GM18907 (cell line): ENCODE data around the gene DOP1B.
A peak's percentile ranks its signal among the peaks of the same experiment; 100 is the strongest.
"Not testable (repeated sequence)": the region's sequence is repeated elsewhere in the genome, so short reads cannot be mapped to it uniquely, and the experiment has no call there.

Experiments used
- ATAC-seq: cut with Tn5 transposase; IDR thresholded peaks from one replicate; pipeline ENCODE4 v1.9.1; 2021; ENCODE audit warnings: mild to moderate bottlenecking, moderate library complexity; ENCODE audit not compliant: unreplicated experiment

Gene DOP1B

GRCh38 chr21:36134803-36135390 is 21.7 kb upstream of the DOP1B start, which contains the start of gene CBR3:
TSS of gene CBR3 (plus strand) at chr21:36135079. CDS start at chr21:36135193, 114 bp downstream.
- no peak for ATAC-seq

- no peak for ATAC-seq
These were observed 21.1 kb upstream of the DOP1B start for GRCh38 chr21:36135391-36136102.

GRCh38 chr21:36139791-36140190 is 16.8 kb upstream of the DOP1B start:
- ATAC-seq = not testable (repeated sequence)

GRCh38 chr21:36141513-36141925 is 15.1 kb upstream of the DOP1B start:
- peak; percentile 90 for ATAC-seq

DNA sequence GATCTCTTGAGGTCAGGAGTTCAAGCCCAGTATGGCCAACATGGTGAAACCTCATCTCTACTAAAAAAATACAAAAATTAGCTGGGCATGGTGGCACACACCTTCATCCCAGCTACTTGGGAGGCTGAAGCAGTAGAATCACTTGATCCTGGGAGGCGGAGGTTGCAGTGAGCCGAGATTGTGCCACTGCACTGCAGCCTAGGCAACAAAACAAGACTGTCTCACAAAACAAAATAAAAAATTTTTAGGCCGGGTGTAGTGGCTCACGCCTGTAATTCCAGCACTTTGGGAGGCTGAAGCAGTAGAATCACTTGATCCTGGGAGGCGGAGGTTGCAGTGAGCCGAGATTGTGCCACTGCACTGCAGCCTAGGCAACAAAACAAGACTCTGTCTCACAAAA is 12.4 kb upstream of the DOP1B start:
- not testable (repeated sequence) for ATAC-seq

- ATAC-seq = no peak
These were observed 11.4 kb upstream of the DOP1B start for GRCh38 chr21:36145259-36145658.

GRCh38 chr21:36147911-36148310 is 8.7 kb upstream of the DOP1B start:
- no peak for ATAC-seq

DNA sequence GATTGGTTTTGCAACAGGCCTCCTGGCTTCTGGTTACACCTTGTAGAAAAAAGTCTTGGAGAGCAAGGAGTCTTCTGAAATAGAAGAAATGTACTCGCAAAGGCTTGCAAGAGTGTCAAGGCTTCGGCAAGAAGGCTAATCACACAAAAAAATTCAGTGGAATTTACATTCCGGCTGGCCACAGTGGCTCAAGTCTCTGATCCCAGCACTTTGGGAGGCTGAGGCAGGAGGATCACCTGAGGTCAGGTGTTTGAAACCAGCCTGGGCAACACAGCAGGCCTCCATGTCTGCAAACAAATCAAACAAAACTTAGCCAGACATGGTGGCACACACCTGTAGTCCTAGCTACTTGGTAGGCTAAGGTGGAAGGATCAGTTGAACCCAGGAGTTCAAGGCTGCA is 7.7 kb upstream of the DOP1B start:
- no peak for ATAC-seq

DNA sequence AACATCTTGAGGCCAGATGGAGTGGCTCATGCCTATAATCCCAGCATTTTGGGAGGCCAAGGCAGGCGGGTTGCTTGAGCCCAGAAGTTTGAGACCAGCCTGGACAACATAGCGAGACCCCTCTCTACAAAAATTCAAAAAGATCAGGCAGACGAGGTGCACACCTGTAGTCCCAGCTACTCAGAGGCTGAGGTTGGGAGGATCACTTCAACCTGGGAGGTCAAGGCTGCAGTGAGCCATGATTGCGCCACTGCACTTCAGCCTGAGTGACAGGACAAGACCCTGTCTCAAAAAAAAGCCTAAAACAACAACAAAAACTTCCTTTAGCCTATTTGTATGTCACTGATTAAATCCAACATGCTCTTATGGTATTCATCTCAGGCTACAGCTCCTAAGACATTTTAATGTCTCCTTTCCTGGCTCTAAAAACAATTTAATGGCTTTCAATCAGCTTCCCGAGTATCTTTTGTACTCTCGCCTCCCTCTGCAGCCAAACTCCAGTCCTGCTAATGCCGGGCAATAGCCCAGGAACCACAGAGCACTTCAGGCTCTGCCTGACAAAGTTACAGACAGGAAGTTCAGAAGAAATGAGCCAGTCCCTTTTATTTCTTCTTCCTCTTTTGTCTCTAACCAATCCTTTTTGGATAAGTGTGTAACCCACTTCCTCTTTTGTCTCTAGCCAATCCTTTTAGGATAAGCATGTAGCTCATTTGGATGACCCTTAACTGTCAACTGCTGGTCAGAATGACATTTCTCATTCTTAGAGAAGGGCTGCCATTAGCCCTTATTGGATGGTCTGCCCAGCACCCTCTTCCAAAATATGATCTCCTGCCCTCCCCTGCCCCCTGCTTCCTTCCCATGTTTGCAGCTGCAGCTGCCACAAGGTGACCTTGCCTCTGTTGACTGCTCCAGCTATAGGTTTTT is 6.6 kb upstream of the DOP1B start:
- peak; percentile 50 for ATAC-seq

DNA sequence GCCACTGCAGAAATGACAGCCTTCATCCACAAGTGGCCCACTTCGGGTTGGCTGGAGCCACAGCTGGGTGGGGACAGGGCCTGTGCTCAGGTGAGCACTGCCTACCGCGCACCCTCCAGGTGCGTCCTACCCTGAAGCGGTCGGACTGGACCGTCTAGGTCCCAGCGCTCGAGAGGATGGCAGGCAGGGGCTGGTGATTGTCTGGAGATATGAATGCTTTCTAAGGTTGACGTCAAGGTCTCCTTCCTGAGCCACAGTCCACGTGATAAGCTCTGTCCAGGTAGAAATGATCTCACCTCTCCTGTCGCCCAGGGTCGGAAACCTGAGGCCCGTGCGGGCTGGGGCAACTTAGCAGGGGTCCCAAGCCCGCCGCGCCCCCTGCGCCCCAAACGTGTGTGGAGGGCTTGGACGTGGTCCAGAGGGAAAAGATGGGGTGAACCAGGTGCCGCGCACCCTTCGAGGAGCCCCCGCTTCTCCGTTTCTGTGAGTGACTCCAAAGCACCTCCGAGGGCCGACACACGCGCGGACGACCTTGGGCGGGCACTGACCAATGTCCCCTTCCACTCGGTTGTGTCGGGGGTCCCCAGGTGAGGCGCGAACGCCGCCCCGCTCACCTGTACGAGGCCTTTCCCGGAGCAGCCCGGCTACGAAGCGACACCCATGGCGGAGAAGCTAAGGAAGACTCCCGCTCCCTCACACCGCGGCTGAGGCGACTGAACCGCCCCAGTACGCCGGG is 853 bp upstream of the DOP1B start:
- no peak for ATAC-seq

DNA sequence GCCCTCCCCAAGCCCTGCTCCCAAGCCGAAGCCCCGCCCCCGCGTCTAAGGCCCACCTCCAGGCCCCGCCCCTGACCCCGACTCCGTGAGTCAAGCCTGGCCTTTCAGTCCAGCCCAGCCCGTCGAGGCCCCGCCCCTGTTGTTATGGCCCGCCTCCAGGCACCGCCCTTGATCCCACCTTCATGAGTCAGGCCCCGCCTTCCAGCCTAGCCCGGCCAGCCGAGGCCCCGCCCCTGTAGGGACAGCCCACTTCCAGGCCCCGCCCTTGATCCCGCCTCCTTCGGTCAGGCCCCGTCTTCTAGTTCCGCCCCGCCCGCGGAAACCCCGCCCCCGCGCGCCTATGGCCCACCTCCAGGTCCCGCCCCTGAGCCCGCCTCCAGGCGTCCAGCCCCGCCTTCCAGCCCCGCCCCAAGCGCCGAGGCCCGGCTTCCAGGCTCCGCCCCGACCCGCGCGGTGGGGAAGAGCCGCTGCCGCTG is 247 bp upstream of the DOP1B start:
- peak; percentile 93 for ATAC-seq

GRCh38 chr21:36159356-36159921 is 2.8 kb downstream of the DOP1B start:
- ATAC-seq = no peak

DNA sequence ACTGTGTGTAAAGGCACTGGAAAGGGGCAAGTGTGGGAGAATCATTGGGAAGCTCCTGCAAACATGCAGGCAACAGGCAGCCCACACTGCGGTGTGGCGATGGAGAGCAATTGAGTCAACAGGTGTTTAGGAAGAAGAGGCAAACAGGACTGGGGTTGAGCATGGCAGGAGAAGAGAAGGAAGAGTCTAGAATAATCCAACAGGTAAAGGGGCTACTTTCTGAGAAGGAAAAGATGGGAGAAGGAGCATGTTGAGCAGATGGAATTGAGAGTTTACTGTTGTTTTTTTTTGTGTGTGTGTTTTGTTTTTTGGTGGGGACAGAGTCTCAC is 4.2 kb downstream of the DOP1B start:
- ATAC-seq = no peak

DNA sequence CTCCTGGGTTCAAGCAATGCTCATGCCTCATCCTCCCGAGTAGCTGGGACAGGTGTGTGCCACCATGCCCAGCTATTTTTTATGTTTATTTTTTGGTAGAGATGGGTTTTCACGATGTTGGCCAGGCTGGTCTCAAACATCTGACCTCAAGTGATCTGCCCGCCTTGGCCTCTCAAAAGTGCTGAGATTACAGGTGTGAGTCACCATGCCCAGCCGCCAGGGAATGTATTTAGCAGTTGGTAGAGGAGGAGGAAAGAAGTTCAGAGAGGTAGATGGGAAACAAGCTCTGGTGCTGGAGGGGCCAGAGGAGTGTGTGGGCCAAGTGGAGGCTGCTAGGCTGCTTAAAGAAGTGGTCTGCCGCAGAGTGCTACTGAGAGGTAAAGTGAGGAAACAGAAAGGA is 6.0 kb downstream of the DOP1B start:
- ATAC-seq = no peak

DNA sequence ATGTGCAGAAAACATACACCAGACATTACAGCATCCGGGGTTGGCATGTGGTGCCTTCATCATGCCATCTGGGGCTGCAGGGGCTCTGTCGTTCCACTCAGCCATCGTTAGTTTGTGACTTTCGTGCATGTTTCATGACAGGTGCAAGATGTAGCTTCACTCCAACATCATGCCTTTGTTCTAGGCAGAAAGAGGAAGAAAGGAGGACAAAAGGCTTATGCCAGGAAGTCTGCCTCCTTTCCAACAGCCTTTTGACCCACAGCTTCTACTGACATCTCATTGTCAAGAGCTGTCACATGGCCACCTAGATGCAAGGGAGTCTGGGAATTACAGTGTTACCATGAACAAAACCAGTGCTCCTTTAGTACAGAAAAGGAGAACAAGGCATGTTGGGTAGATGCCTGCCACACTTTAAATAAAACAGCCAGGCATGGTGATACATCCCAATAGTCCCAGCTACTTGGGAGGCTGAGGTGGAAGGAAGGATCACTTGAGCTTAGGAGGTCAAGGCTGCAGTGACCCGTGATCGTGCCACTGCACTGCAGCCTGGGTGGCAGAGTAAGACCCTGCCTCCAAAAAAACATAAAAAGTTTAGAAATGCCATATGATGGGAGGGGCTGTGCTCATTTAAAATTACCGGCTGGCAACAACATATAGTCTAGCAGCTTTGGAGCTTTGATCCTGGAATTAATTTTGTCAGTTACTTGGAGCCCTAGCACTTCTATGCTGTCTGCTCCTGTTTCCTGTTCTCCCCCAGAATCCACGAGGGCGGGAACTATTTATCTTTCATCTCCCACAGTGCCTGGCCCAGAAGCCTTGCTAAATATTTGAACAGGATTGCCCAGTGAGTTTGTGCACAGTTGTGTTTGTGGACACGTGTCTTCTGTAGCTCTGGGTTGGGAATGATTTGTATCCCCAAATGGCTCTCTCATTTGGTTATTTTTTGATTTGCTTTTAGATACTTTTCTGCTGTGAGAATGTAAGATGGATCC is 7.4 kb downstream of the DOP1B start:
- ATAC-seq = no peak

- no peak for ATAC-seq
These were observed 8.7 kb downstream of the DOP1B start for GRCh38 chr21:36165356-36165755.

GRCh38 chr21:36166705-36167104 is 10.1 kb downstream of the DOP1B start:
- no peak for ATAC-seq

GRCh38 chr21:36167541-36167940 is 10.9 kb downstream of the DOP1B start:
- no peak for ATAC-seq

GRCh38 chr21:36169470-36170128 is 13.0 kb downstream of the DOP1B start:
- no peak for ATAC-seq
